ENCODE data around the gene FAM217A.

FAM217A gene

GRCh38 chr6:4124351-4124750 lies 45.4 kb upstream of the FAM217A start:
- TF ChIP-seq CREB1 (IDR thresholded peaks at IDR 0.05; ENCODE audit: low read depth) (no peak), ZBTB7A (IDR thresholded peaks at IDR 0.05; ENCODE audit: low read depth) (no peak), CEBPB (IDR thresholded peaks at IDR 0.05) (no peak), NFIC (IDR thresholded peaks at IDR 0.05) (no peak)

- TF ChIP-seq USF1 (IDR thresholded peaks at IDR 0.05) (no peak), ZBTB7A (IDR thresholded peaks at IDR 0.05; ENCODE audit: low read depth) (no peak), EGR1 (IDR thresholded peaks at IDR 0.05) (no peak), RAD21 (IDR thresholded peaks at IDR 0.05; ENCODE audit: low read depth) (no peak), TCF12 (IDR thresholded peaks at IDR 0.05; ENCODE audit: low read depth) (no peak), TEAD4 (IDR thresholded peaks at IDR 0.05) (no peak), CEBPB (IDR thresholded peaks at IDR 0.05) (no peak), EP300 (IDR thresholded peaks at IDR 0.05; ENCODE audit: borderline replicate concordance) (no peak)
Measured at GRCh38 chr6:4115741-4116140, 36.8 kb upstream of the FAM217A start.

GRCh38 chr6:4114123-4114522 lies 35.2 kb upstream of the FAM217A start:
- no peak for TF ChIP-seq TAF1 (IDR thresholded peaks at IDR 0.05; ENCODE audit: low read depth)

GRCh38 chr6:4113649-4114048 lies 34.7 kb upstream of the FAM217A start:
- TF ChIP-seq NFIC (IDR thresholded peaks at IDR 0.05) (no peak), CREB1 (IDR thresholded peaks at IDR 0.05; ENCODE audit: low read depth) (no peak)

GRCh38 chr6:4112366-4112765 lies 33.4 kb upstream of the FAM217A start:
- TF ChIP-seq YY1 (IDR thresholded peaks at IDR 0.05; ENCODE audit: low read depth) (no peak), CEBPB (IDR thresholded peaks at IDR 0.05) (no peak), CREB1 (IDR thresholded peaks at IDR 0.05; ENCODE audit: low read depth) (no peak), ZBTB7A (IDR thresholded peaks at IDR 0.05; ENCODE audit: low read depth) (no peak), EGR1 (IDR thresholded peaks at IDR 0.05) (no peak), REST (IDR thresholded peaks at IDR 0.05; ENCODE audit: low read depth) (no peak), USF1 (IDR thresholded peaks at IDR 0.05) (no peak), NFIC (IDR thresholded peaks at IDR 0.05) (no peak), MAX (IDR thresholded peaks at IDR 0.05) (no peak), TAF1 (IDR thresholded peaks at IDR 0.05; ENCODE audit: low read depth) (no peak), TEAD4 (IDR thresholded peaks at IDR 0.05) (no peak), TCF12 (IDR thresholded peaks at IDR 0.05; ENCODE audit: low read depth) (no peak), RAD21 (IDR thresholded peaks at IDR 0.05; ENCODE audit: low read depth) (no peak), EP300 (IDR thresholded peaks at IDR 0.05; ENCODE audit: borderline replicate concordance) (no peak), FOXM1 (IDR thresholded peaks at IDR 0.05; ENCODE audit: borderline replicate concordance, low read depth) (no peak)

GRCh38 chr6:4108561-4109093 lies 29.7 kb upstream of the FAM217A start:
- no peak for TF ChIP-seq ZBTB7A (IDR thresholded peaks at IDR 0.05; ENCODE audit: low read depth)
- no peak for TF ChIP-seq MAX (IDR thresholded peaks at IDR 0.05)
- no peak for TF ChIP-seq TAF1 (IDR thresholded peaks at IDR 0.05; ENCODE audit: low read depth)
- TF ChIP-seq CREB1 (IDR thresholded peaks at IDR 0.05; ENCODE audit: low read depth) = no peak
- TF ChIP-seq YY1 (IDR thresholded peaks at IDR 0.05; ENCODE audit: low read depth) = no peak
- TF ChIP-seq EP300 (IDR thresholded peaks at IDR 0.05; ENCODE audit: borderline replicate concordance) = no peak
- no peak for TF ChIP-seq TEAD4 (IDR thresholded peaks at IDR 0.05)
- TF ChIP-seq REST (IDR thresholded peaks at IDR 0.05; ENCODE audit: low read depth) = no peak
- TF ChIP-seq NFIC (IDR thresholded peaks at IDR 0.05) = no peak
- no peak for TF ChIP-seq RAD21 (IDR thresholded peaks at IDR 0.05; ENCODE audit: low read depth)
- TF ChIP-seq TCF12 (IDR thresholded peaks at IDR 0.05; ENCODE audit: low read depth) = no peak
- TF ChIP-seq CEBPB (IDR thresholded peaks at IDR 0.05) = no peak
- TF ChIP-seq EGR1 (IDR thresholded peaks at IDR 0.05) = no peak
- no peak for TF ChIP-seq FOXM1 (IDR thresholded peaks at IDR 0.05; ENCODE audit: borderline replicate concordance, low read depth)
- TF ChIP-seq USF1 (IDR thresholded peaks at IDR 0.05) = no peak

Measured in Ishikawa (cell line).